ENCODE measurements around the gene RAB28. TPM values are rescaled to one million over a fixed set of nuclear protein-coding genes. Genes with fewer than 3 reads are reported as not detected.

Gene RAB28
- total and polyA plus RNA-seq, 2 experiments from 2014 or later: 15.3 to 23.9 TPM

DNA sequence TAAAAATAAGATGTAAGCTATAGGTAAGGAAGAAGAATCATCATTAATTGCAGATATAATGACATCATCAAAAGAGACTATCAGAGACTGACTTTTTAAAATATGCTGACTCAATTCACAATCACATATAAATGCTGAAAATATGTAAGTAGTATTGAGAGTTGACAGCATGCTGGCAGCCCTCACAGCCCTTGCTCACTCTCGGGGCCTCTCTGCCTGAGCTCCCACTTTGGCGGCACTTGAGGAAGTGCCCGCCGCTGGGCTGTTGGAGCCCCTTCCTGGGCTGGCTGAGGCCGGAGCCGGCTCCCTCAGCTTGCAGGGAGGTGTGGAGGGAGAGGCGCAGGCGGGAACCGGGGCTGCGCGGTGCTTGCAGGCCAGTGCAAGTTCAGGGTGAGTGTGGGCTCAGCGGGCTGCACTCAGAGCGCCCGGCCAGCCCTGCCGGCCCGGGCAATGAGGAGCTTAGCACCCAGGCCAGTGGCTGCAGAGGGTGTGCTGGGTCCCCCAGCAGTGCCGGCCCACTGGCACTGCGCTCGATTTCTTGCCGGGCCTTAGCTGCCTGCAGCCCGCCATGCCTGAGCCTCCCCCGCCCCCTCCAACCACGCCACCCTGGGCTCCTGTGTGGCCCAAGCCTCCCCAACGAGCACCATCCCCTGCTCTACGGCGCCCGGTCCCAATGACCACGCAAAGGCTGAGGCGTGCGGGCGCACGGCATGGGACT lies 68.9 kb downstream of the RAB28 start:
- no peaks in the 10 kb centered on the region for H3F3A ChIP-seq (replicated peaks; ENCODE audit: low read depth)
- H3K27me3 Mint-ChIP-seq (ENCODE audit: insufficient read depth, low read depth, poor library complexity): peaks cover 5% of the 10 kb centered on the region
- peak; percentile 53 for DNase-seq (ENCODE audit: low spot score)
- no peaks in the 10 kb centered on the region for H3K9me2 ChIP-seq (ENCODE audit: insufficient read depth)
- no peak overlapping the region for H3K4me3 ChIP-seq
- H4K20me1 ChIP-seq (replicated peaks; ENCODE audit: insufficient read depth): no peaks in the 10 kb centered on the region
- H2AFZ ChIP-seq: no peak overlapping the region
- no peak overlapping the region for H3K4me3 Mint-ChIP-seq
- no peak overlapping the region for H3K4me2 ChIP-seq
- no peak overlapping the region for H3K27ac Mint-ChIP-seq
- ATAC-seq: peak; percentile 94
- no peak overlapping the region for H3K27ac ChIP-seq (ENCODE audit: low read depth)
- H3K27me3 ChIP-seq (ENCODE audit: insufficient read depth): no peaks in the 10 kb centered on the region
- H3K36me3 Mint-ChIP-seq (ENCODE audit: low read depth): peaks cover 44% of the 10 kb centered on the region
- H3K4me1 Mint-ChIP-seq: peaks cover 16% of the 10 kb centered on the region
- peaks cover 25% of the 10 kb centered on the region; the same call in 2 of the 3 replicates for H3K9me3 Mint-ChIP-seq
- peaks cover 17% of the 10 kb centered on the region for H3K79me2 ChIP-seq (replicated peaks; ENCODE audit: insufficient read depth)
- peaks cover 11% of the 10 kb centered on the region for H3K4me1 ChIP-seq (ENCODE audit: insufficient read depth)
- TF ChIP-seq JUNB (IDR thresholded peaks at IDR 0.05; ENCODE audit: unreplicated experiment): no peak
- TF ChIP-seq, protein P1, sequence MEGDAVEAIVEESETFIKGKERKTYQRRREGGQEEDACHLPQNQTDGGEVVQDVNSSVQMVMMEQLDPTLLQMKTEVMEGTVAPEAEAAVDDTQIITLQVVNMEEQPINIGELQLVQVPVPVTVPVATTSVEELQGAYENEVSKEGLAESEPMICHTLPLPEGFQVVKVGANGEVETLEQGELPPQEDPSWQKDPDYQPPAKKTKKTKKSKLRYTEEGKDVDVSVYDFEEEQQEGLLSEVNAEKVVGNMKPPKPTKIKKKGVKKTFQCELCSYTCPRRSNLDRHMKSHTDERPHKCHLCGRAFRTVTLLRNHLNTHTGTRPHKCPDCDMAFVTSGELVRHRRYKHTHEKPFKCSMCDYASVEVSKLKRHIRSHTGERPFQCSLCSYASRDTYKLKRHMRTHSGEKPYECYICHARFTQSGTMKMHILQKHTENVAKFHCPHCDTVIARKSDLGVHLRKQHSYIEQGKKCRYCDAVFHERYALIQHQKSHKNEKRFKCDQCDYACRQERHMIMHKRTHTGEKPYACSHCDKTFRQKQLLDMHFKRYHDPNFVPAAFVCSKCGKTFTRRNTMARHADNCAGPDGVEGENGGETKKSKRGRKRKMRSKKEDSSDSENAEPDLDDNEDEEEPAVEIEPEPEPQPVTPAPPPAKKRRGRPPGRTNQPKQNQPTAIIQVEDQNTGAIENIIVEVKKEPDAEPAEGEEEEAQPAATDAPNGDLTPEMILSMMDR (conservative IDR thresholded peaks at IDR 0.05; ENCODE audit: low read depth in 2 of 2): no peak
- TF ChIP-seq ZNF114 (CRISPR knock-in tag; IDR thresholded peaks at IDR 0.05): no peak
- H3K36me3 ChIP-seq (ENCODE audit: insufficient read depth): 0 out of 2 replicates have a peak, but pooled peaks cover 4% of the 10 kb centered on the region

DNA sequence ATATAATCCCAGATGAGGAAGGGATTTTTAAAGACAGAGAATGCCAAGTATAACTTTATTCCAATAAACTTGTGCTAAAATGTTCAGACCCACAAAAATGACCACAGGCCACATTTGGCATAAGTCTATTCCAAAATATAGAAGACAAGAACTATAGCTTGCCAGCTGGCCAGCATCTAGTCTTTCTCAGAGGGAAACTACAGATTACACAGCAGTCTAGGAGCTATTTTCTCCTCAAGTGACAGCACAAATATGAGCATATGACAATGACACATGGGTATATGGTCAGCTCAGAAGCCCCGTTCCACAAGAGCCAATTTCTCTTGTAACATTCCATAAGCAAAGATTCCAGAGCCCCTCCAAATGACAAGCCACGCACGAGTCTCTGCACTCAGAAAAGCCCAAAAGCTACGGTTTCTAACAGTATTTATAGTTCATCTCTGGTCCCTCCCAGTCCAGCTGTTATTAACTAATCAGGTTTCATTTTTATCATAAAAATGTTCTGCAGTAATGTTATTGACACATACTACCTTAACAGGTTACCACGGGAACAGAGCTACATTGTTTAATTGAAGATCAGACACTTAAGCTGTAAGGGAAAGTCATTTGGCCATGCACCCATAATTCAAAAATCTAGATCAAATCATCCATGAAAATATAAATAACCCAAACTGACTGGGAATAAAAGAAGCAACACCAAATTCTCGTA lies 70.3 kb downstream of the RAB28 start:
- Mint-ChIP-seq H3K36me3 (ENCODE audit: low read depth) (peaks cover 32% of the 10 kb centered on the region), H3K27ac (no peak overlapping the region), H3K4me1 (peaks cover 16% of the 10 kb centered on the region), H3K27me3 (ENCODE audit: insufficient read depth, low read depth, poor library complexity) (peaks cover 5% of the 10 kb centered on the region), H3K9me3 (peaks cover 21% of the 10 kb centered on the region; the same call in 2 of the 3 replicates), H3K4me3 (no peak overlapping the region)
- H3K9me2 ChIP-seq (ENCODE audit: insufficient read depth): no peaks in the 10 kb centered on the region
- H3K27ac ChIP-seq (ENCODE audit: low read depth): no peak overlapping the region
- H3K79me2 ChIP-seq (replicated peaks; ENCODE audit: insufficient read depth): peaks cover 17% of the 10 kb centered on the region; the same call in 1 of the 2 replicates
- H4K20me1 ChIP-seq (replicated peaks; ENCODE audit: insufficient read depth): no peaks in the 10 kb centered on the region
- H3K27me3 ChIP-seq (ENCODE audit: insufficient read depth): no peaks in the 10 kb centered on the region
- no peak for DNase-seq (ENCODE audit: low spot score)
- no peak overlapping the region for H2AFZ ChIP-seq
- H3K36me3 ChIP-seq (ENCODE audit: insufficient read depth): 0 out of 2 replicates have a peak, but pooled peaks cover 4% of the 10 kb centered on the region
- no peak for ATAC-seq
- peaks cover 11% of the 10 kb centered on the region for H3K4me1 ChIP-seq (ENCODE audit: insufficient read depth)
- H3K4me3 ChIP-seq: no peak overlapping the region
- no peaks in the 10 kb centered on the region for H3F3A ChIP-seq (replicated peaks; ENCODE audit: low read depth)
- no peak overlapping the region for H3K4me2 ChIP-seq
- TF ChIP-seq, protein P2, sequence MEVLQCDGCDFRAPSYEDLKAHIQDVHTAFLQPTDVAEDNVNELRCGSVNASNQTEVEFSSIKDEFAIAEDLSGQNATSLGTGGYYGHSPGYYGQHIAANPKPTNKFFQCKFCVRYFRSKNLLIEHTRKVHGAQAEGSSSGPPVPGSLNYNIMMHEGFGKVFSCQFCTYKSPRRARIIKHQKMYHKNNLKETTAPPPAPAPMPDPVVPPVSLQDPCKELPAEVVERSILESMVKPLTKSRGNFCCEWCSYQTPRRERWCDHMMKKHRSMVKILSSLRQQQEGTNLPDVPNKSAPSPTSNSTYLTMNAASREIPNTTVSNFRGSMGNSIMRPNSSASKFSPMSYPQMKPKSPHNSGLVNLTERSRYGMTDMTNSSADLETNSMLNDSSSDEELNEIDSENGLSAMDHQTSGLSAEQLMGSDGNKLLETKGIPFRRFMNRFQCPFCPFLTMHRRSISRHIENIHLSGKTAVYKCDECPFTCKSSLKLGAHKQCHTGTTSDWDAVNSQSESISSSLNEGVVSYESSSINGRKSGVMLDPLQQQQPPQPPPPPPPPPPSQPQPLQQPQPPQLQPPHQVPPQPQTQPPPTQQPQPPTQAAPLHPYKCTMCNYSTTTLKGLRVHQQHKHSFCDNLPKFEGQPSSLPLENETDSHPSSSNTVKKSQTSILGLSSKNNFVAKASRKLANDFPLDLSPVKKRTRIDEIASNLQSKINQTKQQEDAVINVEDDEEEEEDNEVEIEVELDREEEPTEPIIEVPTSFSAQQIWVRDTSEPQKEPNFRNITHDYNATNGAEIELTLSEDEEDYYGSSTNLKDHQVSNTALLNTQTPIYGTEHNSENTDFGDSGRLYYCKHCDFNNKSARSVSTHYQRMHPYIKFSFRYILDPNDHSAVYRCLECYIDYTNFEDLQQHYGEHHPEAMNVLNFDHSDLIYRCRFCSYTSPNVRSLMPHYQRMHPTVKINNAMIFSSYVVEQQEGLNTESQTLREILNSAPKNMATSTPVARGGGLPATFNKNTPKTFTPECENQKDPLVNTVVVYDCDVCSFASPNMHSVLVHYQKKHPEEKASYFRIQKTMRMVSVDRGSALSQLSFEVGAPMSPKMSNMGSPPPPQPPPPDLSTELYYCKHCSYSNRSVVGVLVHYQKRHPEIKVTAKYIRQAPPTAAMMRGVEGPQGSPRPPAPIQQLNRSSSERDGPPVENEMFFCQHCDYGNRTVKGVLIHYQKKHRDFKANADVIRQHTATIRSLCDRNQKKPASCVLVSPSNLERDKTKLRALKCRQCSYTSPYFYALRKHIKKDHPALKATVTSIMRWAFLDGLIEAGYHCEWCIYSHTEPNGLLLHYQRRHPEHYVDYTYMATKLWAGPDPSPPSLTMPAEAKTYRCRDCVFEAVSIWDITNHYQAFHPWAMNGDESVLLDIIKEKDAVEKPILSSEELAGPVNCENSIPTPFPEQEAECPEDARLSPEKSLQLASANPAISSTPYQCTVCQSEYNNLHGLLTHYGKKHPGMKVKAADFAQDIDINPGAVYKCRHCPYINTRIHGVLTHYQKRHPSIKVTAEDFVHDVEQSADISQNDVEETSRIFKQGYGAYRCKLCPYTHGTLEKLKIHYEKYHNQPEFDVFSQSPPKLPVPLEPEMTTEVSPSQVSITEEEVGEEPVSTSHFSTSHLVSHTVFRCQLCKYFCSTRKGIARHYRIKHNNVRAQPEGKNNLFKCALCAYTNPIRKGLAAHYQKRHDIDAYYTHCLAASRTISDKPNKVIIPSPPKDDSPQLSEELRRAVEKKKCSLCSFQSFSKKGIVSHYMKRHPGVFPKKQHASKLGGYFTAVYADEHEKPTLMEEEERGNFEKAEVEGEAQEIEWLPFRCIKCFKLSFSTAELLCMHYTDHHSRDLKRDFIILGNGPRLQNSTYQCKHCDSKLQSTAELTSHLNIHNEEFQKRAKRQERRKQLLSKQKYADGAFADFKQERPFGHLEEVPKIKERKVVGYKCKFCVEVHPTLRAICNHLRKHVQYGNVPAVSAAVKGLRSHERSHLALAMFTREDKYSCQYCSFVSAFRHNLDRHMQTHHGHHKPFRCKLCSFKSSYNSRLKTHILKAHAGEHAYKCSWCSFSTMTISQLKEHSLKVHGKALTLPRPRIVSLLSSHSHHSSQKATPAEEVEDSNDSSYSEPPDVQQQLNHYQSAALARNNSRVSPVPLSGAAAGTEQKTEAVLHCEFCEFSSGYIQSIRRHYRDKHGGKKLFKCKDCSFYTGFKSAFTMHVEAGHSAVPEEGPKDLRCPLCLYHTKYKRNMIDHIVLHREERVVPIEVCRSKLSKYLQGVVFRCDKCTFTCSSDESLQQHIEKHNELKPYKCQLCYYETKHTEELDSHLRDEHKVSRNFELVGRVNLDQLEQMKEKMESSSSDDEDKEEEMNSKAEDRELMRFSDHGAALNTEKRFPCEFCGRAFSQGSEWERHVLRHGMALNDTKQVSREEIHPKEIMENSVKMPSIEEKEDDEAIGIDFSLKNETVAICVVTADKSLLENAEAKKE (CRISPR knock-in tag; IDR thresholded peaks at IDR 0.05): no peak
- no peak for TF ChIP-seq ZNF331 (CRISPR knock-in tag; IDR thresholded peaks at IDR 0.05; ENCODE audit: low read depth)
- TF ChIP-seq EZH2phosphoT487 (IDR thresholded peaks at IDR 0.05; ENCODE audit: unreplicated experiment): no peak
- TF ChIP-seq STAT1 (IDR thresholded peaks at IDR 0.05; ENCODE audit: unreplicated experiment): no peak
- TF ChIP-seq, protein P3, sequence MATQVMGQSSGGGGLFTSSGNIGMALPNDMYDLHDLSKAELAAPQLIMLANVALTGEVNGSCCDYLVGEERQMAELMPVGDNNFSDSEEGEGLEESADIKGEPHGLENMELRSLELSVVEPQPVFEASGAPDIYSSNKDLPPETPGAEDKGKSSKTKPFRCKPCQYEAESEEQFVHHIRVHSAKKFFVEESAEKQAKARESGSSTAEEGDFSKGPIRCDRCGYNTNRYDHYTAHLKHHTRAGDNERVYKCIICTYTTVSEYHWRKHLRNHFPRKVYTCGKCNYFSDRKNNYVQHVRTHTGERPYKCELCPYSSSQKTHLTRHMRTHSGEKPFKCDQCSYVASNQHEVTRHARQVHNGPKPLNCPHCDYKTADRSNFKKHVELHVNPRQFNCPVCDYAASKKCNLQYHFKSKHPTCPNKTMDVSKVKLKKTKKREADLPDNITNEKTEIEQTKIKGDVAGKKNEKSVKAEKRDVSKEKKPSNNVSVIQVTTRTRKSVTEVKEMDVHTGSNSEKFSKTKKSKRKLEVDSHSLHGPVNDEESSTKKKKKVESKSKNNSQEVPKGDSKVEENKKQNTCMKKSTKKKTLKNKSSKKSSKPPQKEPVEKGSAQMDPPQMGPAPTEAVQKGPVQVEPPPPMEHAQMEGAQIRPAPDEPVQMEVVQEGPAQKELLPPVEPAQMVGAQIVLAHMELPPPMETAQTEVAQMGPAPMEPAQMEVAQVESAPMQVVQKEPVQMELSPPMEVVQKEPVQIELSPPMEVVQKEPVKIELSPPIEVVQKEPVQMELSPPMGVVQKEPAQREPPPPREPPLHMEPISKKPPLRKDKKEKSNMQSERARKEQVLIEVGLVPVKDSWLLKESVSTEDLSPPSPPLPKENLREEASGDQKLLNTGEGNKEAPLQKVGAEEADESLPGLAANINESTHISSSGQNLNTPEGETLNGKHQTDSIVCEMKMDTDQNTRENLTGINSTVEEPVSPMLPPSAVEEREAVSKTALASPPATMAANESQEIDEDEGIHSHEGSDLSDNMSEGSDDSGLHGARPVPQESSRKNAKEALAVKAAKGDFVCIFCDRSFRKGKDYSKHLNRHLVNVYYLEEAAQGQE (IDR thresholded peaks at IDR 0.05; ENCODE audit: unreplicated experiment): no peak
